NCI-H524 treated with DMSO at 0.1 percent for 48 hours (cell line): ENCODE results near the gene MEFV.
"Not testable (repeated sequence)": the region's sequence is repeated elsewhere in the genome, so short reads cannot be mapped to it uniquely, and the experiment has no call there.

Source experiments
- DNase-seq: peaks from one replicate; lab custom pipeline; 2025; lab: John Stamatoyannopoulos, UW

MEFV gene

GRCh38 chr16:3256146-3256865 is at the start of gene MEFV:
TSS of gene MEFV (minus strand) at chr16:3256633. CDS start at chr16:3256587, 46 bp downstream.
- no peak for DNase-seq

- no peak for DNase-seq
These were observed 49.6 kb upstream of the MEFV start for GRCh38 chr16:3306078-3306477.

GRCh38 chr16:3305109-3306068 is 49.0 kb upstream of the MEFV start, which contains the start of the genes TIGD7 and ZNF75A:
TSS of gene TIGD7 (minus strand) at chr16:3305430. CDS start at chr16:3300614, 4,816 bp downstream.
TSS of gene ZNF75A (plus strand) at chr16:3305497. CDS start at chr16:3308429, 2,932 bp downstream.
- peak; percentile 76 for DNase-seq

- no peak for DNase-seq
These were observed 47.9 kb upstream of the MEFV start for GRCh38 chr16:3304370-3304769.

- DNase-seq, result no peak
These were observed 39.4 kb upstream of the MEFV start for GRCh38 chr16:3295783-3296182.

- no peak for DNase-seq
These were observed 38.8 kb upstream of the MEFV start for GRCh38 chr16:3295209-3295608.

- DNase-seq, result no peak
These were observed 36.2 kb upstream of the MEFV start for GRCh38 chr16:3292604-3293003.

GRCh38 chr16:3289998-3290673 is 33.7 kb upstream of the MEFV start:
- DNase-seq, result no peak

GRCh38 chr16:3285131-3285530 is 28.7 kb upstream of the MEFV start:
- DNase-seq, result no peak

GRCh38 chr16:3283543-3284447 is 27.4 kb upstream of the MEFV start:
- no peak for DNase-seq

GRCh38 chr16:3282730-3283542 is 26.5 kb upstream of the MEFV start, which contains the start of gene ZNF263:
TSS of gene ZNF263 (plus strand) at chr16:3283491. CDS start at chr16:3283819, 328 bp downstream.
- DNase-seq, result peak; percentile 95

- peak; percentile 75 for DNase-seq
These were observed 25.8 kb upstream of the MEFV start for GRCh38 chr16:3282103-3282729.

GRCh38 chr16:3281222-3281820 is 24.9 kb upstream of the MEFV start:
- no peak for DNase-seq

- no peak for DNase-seq
These were observed 20.2 kb upstream of the MEFV start for GRCh38 chr16:3276679-3277078.

- no peak for DNase-seq
These were observed 18.5 kb upstream of the MEFV start for GRCh38 chr16:3274947-3275346.

GRCh38 chr16:3274490-3274889 is 18.1 kb upstream of the MEFV start:
- no peak for DNase-seq

GRCh38 chr16:3271281-3271680 is 14.8 kb upstream of the MEFV start:
- not testable (repeated sequence) for DNase-seq

- not testable (repeated sequence) for DNase-seq
These were observed 14.3 kb upstream of the MEFV start for GRCh38 chr16:3270718-3271117.

- DNase-seq, result no peak
These were observed 11.9 kb upstream of the MEFV start for GRCh38 chr16:3268294-3268693.
